Measurements from ENCODE around the gene CHMP1A.

- TF ChIP-seq EZH2 (IDR thresholded peaks at IDR 0.05; ENCODE audit: low read length), result no peak
- TF ChIP-seq, protein P1, sequence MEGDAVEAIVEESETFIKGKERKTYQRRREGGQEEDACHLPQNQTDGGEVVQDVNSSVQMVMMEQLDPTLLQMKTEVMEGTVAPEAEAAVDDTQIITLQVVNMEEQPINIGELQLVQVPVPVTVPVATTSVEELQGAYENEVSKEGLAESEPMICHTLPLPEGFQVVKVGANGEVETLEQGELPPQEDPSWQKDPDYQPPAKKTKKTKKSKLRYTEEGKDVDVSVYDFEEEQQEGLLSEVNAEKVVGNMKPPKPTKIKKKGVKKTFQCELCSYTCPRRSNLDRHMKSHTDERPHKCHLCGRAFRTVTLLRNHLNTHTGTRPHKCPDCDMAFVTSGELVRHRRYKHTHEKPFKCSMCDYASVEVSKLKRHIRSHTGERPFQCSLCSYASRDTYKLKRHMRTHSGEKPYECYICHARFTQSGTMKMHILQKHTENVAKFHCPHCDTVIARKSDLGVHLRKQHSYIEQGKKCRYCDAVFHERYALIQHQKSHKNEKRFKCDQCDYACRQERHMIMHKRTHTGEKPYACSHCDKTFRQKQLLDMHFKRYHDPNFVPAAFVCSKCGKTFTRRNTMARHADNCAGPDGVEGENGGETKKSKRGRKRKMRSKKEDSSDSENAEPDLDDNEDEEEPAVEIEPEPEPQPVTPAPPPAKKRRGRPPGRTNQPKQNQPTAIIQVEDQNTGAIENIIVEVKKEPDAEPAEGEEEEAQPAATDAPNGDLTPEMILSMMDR (optimal IDR thresholded peaks at IDR 0.05 in 1 of 3, IDR thresholded peaks at IDR 0.05 in 1 of 3, conservative IDR thresholded peaks at IDR 0.05 in 1 of 3; ENCODE audit: extremely low read depth in 1 of 3, insufficient read depth in 2 of 3, low read length in 3 of 3), result no peak
These were observed 40.3 kb upstream of the CHMP1A start for GRCh38 chr16:89697616-89698331.
